OCI-LY1 (cell line): ENCODE results near the gene ST7L.

ENCODE experiments used
- EZH2 ChIP-seq: fragments of 200-600 bp; sonication (generic), shearing (Covaris generic); IDR thresholded peaks from 2 replicates; pipeline ENCODE4 v1.8.0; 2017; ENCODE audit warnings: borderline replicate concordance, mixed run types, mild to moderate bottlenecking, antibody characterized with exemption, low read length, moderate library complexity, mixed read lengths
- TF ChIP-seq, protein P1 (sequence below): fragments of 200-600 bp; sonication (generic), shearing (Covaris generic); IDR thresholded peaks from 2 replicates; pipeline ENCODE4 v1.5.1; 2017; ENCODE audit warnings: mild to moderate bottlenecking, antibody characterized with exemption, low read length, moderate library complexity, mixed read lengths

- TF ChIP-seq, protein P1, sequence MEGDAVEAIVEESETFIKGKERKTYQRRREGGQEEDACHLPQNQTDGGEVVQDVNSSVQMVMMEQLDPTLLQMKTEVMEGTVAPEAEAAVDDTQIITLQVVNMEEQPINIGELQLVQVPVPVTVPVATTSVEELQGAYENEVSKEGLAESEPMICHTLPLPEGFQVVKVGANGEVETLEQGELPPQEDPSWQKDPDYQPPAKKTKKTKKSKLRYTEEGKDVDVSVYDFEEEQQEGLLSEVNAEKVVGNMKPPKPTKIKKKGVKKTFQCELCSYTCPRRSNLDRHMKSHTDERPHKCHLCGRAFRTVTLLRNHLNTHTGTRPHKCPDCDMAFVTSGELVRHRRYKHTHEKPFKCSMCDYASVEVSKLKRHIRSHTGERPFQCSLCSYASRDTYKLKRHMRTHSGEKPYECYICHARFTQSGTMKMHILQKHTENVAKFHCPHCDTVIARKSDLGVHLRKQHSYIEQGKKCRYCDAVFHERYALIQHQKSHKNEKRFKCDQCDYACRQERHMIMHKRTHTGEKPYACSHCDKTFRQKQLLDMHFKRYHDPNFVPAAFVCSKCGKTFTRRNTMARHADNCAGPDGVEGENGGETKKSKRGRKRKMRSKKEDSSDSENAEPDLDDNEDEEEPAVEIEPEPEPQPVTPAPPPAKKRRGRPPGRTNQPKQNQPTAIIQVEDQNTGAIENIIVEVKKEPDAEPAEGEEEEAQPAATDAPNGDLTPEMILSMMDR, result no peak
- no peak for TF ChIP-seq EZH2
Measured at GRCh38 chr1:112548547-112548946, 70.4 kb downstream of the ST7L start.
